Spleen (tissue), 11 donors: Measurements from ENCODE around the gene RHO. TPM values are rescaled to one million over a fixed set of nuclear protein-coding genes. Genes with fewer than 3 reads are reported as not detected.

Experiments used
- DNase-seq: peaks from one replicate; pipeline ENCODE4 v3.0.0-alpha.2; 2020
- H3K27ac ChIP-seq, 8 donors: fragments of 200-600 bp; sonication (generic) in 7 of 8; 1 replicate in 4 of 8; 2 replicates in 4 of 8; pipeline versions ENCODE4 v1.5.0 to v1.8.0; 2016 to 2021; ENCODE audit warnings: inconsistent platforms in 4 of 8, mild to moderate bottlenecking in 4 of 8, moderate library complexity in 1 of 8
- H3K27me3 ChIP-seq, 7 donors: fragments of 200-600 bp; sonication (generic) in 6 of 7; replicated peaks in 1 of 7; 1 replicate in 4 of 7; 2 replicates in 3 of 7; pipeline versions ENCODE4 v1.5.0 to v1.8.0; 2016 to 2021; ENCODE audit warnings: inconsistent platforms in 3 of 7, mild to moderate bottlenecking in 1 of 7
- H3K36me3 ChIP-seq, 6 donors: fragments of 200-600 bp; sonication (generic) in 5 of 6; 1 replicate in 4 of 6; 2 replicates in 2 of 6; pipeline versions ENCODE4 v1.5.0 to v1.8.0; 2016 to 2021; ENCODE audit warnings: inconsistent platforms in 2 of 6
- H3K4me1 ChIP-seq, 6 donors: fragments of 200-600 bp; sonication (generic) in 5 of 6; 1 replicate in 3 of 6; 2 replicates in 3 of 6; pipeline versions ENCODE4 v1.5.0 to v1.8.0; 2016 to 2021; ENCODE audit warnings: inconsistent platforms in 3 of 6
- H3K4me3 ChIP-seq, 8 donors: fragments of 200-600 bp; sonication (generic) in 7 of 8; 1 replicate in 4 of 8; 2 replicates in 4 of 8; pipeline versions ENCODE4 v1.5.0 to v1.8.0; 2016 to 2021; ENCODE audit warnings: inconsistent platforms in 4 of 8, mild to moderate bottlenecking in 4 of 8, moderate library complexity in 2 of 8
- H3K9me3 ChIP-seq, 8 donors: fragments of 200-600 bp; sonication (generic) in 7 of 8; 1 replicate in 4 of 8; 2 replicates in 4 of 8; pipeline versions ENCODE4 v1.5.0 to v1.8.0; 2016 to 2021; ENCODE audit warnings: inconsistent platforms in 4 of 8
- CTCF ChIP-seq, 11 experiments: fragments of 200-600 bp in 7 of 11; fragments of 450-650 bp in 4 of 11; sonication (generic) in 4 of 11; IDR thresholded peaks in 8 of 11; conservative IDR thresholded peaks in 3 of 11; 1 replicate in 7 of 11; 2 replicates in 4 of 11; pipeline versions ENCODE4 v1.4.0 to v1.8.0; 2016 to 2021; ENCODE audit warnings: antibody characterized with exemption in 11 of 11, inconsistent platforms in 4 of 11, mild to moderate bottlenecking in 1 of 11
- POLR2A ChIP-seq, 3 donors: fragments of 450-650 bp; IDR thresholded peaks; one replicate each; pipeline ENCODE4 v1.5.1; 2017; ENCODE audit warnings: antibody characterized with exemption in 3 of 3, mild to moderate bottlenecking in 1 of 3
- POLR2AphosphoS5 ChIP-seq, 3 donors: sonication (generic); formaldehyde crosslinking; IDR thresholded peaks; one replicate each; pipeline ENCODE4 v1.5.1; 2017; ENCODE audit warnings: antibody characterized with exemption in 3 of 3
- WGBS, 5 donors: extraction: QIAGEN DNeasy Blood & Tissue Kit in 3 of 5; methylation state at CpG; one replicate each; pipeline versions ENCODE4 v1.1.5 to v1.1.7; 2013 to 2018; 5-methylcytosine and 5-hydroxymethylcytosine counted together
- intact Hi-C: fragments of 100-400 bp; cut with DNase I; formaldehyde crosslinking; loops from one replicate; pipeline ENCODE4 v1.15.0; 2023; ENCODE audit warnings: low total_unique reads
- polyA plus RNA-seq, 3 donors: library from polyadenylated mRNA; stranded (reverse); fragments of 200-250 nt; gene quantifications; one replicate each; pipeline ENCODE4 v1.2.1, GENCODE V29; 2013
- total RNA-seq, 7 donors: library from RNA; depleted of rRNA in 3 of 7; stranded (reverse); fragments of >200 nt in 3 of 7; fragmentation: NEBNext Ultra II Directional in 4 of 7; extraction: Animal tissue kit (Norgen Biotek cat#: 25700) in 4 of 7; gene quantifications; one replicate each; pipeline versions ENCODE4 v1.1.0 to v1.2.1, GENCODE V29; 2016 to 2021
- donor health status: healthy with polysubstance abuse.
- donor health status: DM: no; HTN: no; CAD: no; lungs with moderate emphysema.
- donor health status: DM: no; HTN: no; CAD: no.
- donor health status: Bipolar disorder and iron deficiency.
- donor health status: healthy.
- donor health status: DM: no; HTN: no; CAD: no.
- donor health status: DM: yes; HTN: yes; CAD: no.

RHO gene
- total and polyA plus RNA-seq, 10 donors = not detected

- Histone ChIP-seq H3K4me1 (peaks cover 0 to under 1% (median 0%) of the 10 kb centered on the region in 6 donors), H3K36me3 (no peaks in the 10 kb centered on the region), H3K27ac (no peak overlapping the region), H3K27me3 (no peaks in the 10 kb centered on the region), H3K9me3 (no peaks in the 10 kb centered on the region), H3K4me3 (no peak overlapping the region)
- intact Hi-C loops = no loop called here
- TF ChIP-seq POLR2A (IDR thresholded peaks at IDR 0.05) (no peak), POLR2AphosphoS5 (IDR thresholded peaks at IDR 0.05) (no peak), CTCF (IDR thresholded peaks at IDR 0.05 in 8 of 11, conservative IDR thresholded peaks at IDR 0.05 in 3 of 11) (no peak)
- DNase-seq = no peak
- WGBS, 5 donors = 91 to 100% (median 95%) methylated on average over 6 to 24 of the region's 24 CpGs
These were observed 18.8 kb downstream of the RHO start for GRCh38 chr3:129547241-129547640.

- DNase-seq = no peak
- TF ChIP-seq POLR2A (IDR thresholded peaks at IDR 0.05) = no peak
- TF ChIP-seq CTCF (IDR thresholded peaks at IDR 0.05 in 8 of 11, conservative IDR thresholded peaks at IDR 0.05 in 3 of 11) = no peak
- TF ChIP-seq POLR2AphosphoS5 (IDR thresholded peaks at IDR 0.05) = no peak
- intact Hi-C loops = no loop called here
- H3K27ac ChIP-seq = no peak overlapping the region
- no peak overlapping the region for H3K4me3 ChIP-seq
- WGBS, 5 donors = 82 to 87% (median 85%) methylated on average over 18 to 19 of the region's 19 CpGs
- no peaks in the 10 kb centered on the region for H3K9me3 ChIP-seq
- H3K4me1 ChIP-seq = peaks cover 0 to 11% (median 2%) of the 10 kb centered on the region in 6 donors
- no peaks in the 10 kb centered on the region for H3K36me3 ChIP-seq
- H3K27me3 ChIP-seq = no peaks in the 10 kb centered on the region
These were observed 19.9 kb downstream of the RHO start for GRCh38 chr3:129548104-129548965.

- no peak for DNase-seq
- TF ChIP-seq CTCF (IDR thresholded peaks at IDR 0.05 in 8 of 11, conservative IDR thresholded peaks at IDR 0.05 in 3 of 11) = no peak
- H3K27me3 ChIP-seq = no peaks in the 10 kb centered on the region
- H3K4me3 ChIP-seq = no peak overlapping the region
- intact Hi-C loops = no loop called here
- H3K36me3 ChIP-seq = no peaks in the 10 kb centered on the region
- no peaks in the 10 kb centered on the region for H3K9me3 ChIP-seq
- peaks cover 0 to 20% (median 7%) of the 10 kb centered on the region in 6 donors for H3K4me1 ChIP-seq
- 86 to 91% (median 89%) methylated on average over 15 to 18 of the region's 18 CpGs for WGBS, 5 donors
- H3K27ac ChIP-seq = no peak overlapping the region
These were observed 20.8 kb downstream of the RHO start for GRCh38 chr3:129549006-129549800.

- Histone ChIP-seq H3K36me3 (no peaks in the 10 kb centered on the region), H3K27ac (no peak overlapping the region), H3K4me3 (no peak overlapping the region), H3K4me1 (peaks cover 0 to 26% (median 13%) of the 10 kb centered on the region in 6 donors), H3K27me3 (no peaks in the 10 kb centered on the region), H3K9me3 (no peaks in the 10 kb centered on the region)
- no peak for DNase-seq
- WGBS, 5 donors = 74 to 86% (median 77%) methylated on average over 3 of the region's 3 CpGs
- TF ChIP-seq CTCF (IDR thresholded peaks at IDR 0.05 in 8 of 11, conservative IDR thresholded peaks at IDR 0.05 in 3 of 11) = no peak
- no peak for TF ChIP-seq POLR2AphosphoS5 (IDR thresholded peaks at IDR 0.05)
- no peak for TF ChIP-seq POLR2A (IDR thresholded peaks at IDR 0.05)
- intact Hi-C loops = no loop called here
These were observed 21.4 kb downstream of the RHO start for GRCh38 chr3:129549805-129550204.
